SK-N-SH (cell line): Measurements from ENCODE around the gene BZW2. TPM values are rescaled to one million over a fixed set of nuclear protein-coding genes. Genes with fewer than 3 reads are reported as not detected.

ENCODE experiments used
- CTCF ChIA-PET: fragments of 300-600, 350-600 bp; formaldehyde crosslinking; extraction: SDS; loops from one replicate; lab custom pipeline; 2021; lab: Yijun Ruan, JAX
- POLR2A ChIA-PET: fragments of 350-600 bp; sonication (Branson Sonifier 250); formaldehyde crosslinking; extraction: SDS; loops from one replicate; lab custom pipeline; 2020; ENCODE audit warnings: antibody characterized with exemption, inconsistent platforms; lab: Yijun Ruan, JAX
- DNase-seq: peaks from one replicate; pipeline ENCODE4 v3.0.0; 2012
- H2AFZ ChIP-seq: fragments of 200-600 bp; sonication (generic); 2 replicates; pipeline ENCODE4 v1.8.1; 2016; ENCODE audit warnings: antibody characterized with exemption, mild to moderate bottlenecking, low read depth
- H3F3A ChIP-seq: fragments of 200-600 bp; sonication (generic); replicated peaks from 2 replicates; pipeline ENCODE3; 2016; ENCODE audit warnings: antibody characterized with exemption, mild to moderate bottlenecking; ENCODE audit not compliant: insufficient read depth
- H3K27ac ChIP-seq, 2 experiments: fragments of 200-500 bp in 1 of 2; fragments of 200-600 bp in 1 of 2; sonication (Bioruptor generic) in 1 of 2; sonication (generic), shearing (Covaris generic) in 1 of 2; 2 replicates each; pipeline versions ENCODE4 v1.5.1 to v1.6.1; 2014 to 2016; ENCODE audit warnings: low read depth in 2 of 2, inconsistent platforms in 1 of 2, low read length in 1 of 2, mild to moderate bottlenecking in 1 of 2, mixed read lengths in 1 of 2
- H3K27me3 ChIP-seq: fragments of 200-600 bp; sonication (generic), shearing (Covaris generic); 2 replicates; pipeline ENCODE4 v1.6.1; 2016; ENCODE audit warnings: mixed run types; ENCODE audit not compliant: insufficient read depth
- H3K36me3 ChIP-seq, 2 experiments: fragments of 200-500 bp in 1 of 2; fragments of 200-600 bp in 1 of 2; sonication (Bioruptor generic) in 1 of 2; sonication (generic) in 1 of 2; replicated peaks in 1 of 2; 2 replicates each; pipeline versions ENCODE3 to v1.5.1; 2014 to 2016; ENCODE audit warnings: low read length in 1 of 2, mild to moderate bottlenecking in 1 of 2; ENCODE audit not compliant: insufficient read depth in 2 of 2, control insufficient read depth in 1 of 2
- H3K4me1 ChIP-seq, 2 experiments: fragments of 200-500 bp in 1 of 2; fragments of 200-600 bp in 1 of 2; sonication (Bioruptor generic) in 1 of 2; sonication (generic), shearing (Covaris generic) in 1 of 2; 2 replicates each; pipeline versions ENCODE4 v1.5.1 to v1.6.1; 2014 to 2016; ENCODE audit warnings: low read depth in 1 of 2, low read length in 1 of 2, mixed run types in 1 of 2; ENCODE audit not compliant: insufficient read depth in 2 of 2, control insufficient read depth in 1 of 2
- H3K4me2 ChIP-seq: fragments of 200-600 bp; sonication (generic), shearing (Covaris generic); 2 replicates; pipeline ENCODE4 v1.6.1; 2017; ENCODE audit warnings: mixed run types
- H3K4me3 ChIP-seq, 2 experiments: fragments of 200-500 bp in 1 of 2; fragments of 200-600 bp in 1 of 2; sonication (Bioruptor generic) in 1 of 2; sonication (generic), shearing (Covaris generic) in 1 of 2; 2 replicates each; pipeline versions ENCODE4 v1.5.1 to v1.8.1; 2014 to 2016; ENCODE audit warnings: low read depth in 2 of 2, inconsistent platforms in 1 of 2, low read length in 1 of 2, mild to moderate bottlenecking in 1 of 2, mixed read lengths in 1 of 2, moderate library complexity in 1 of 2
- H3K79me2 ChIP-seq: fragments of 200-600 bp; sonication (generic); 2 replicates; pipeline ENCODE4 v1.8.1; 2017; ENCODE audit warnings: mild to moderate bottlenecking; ENCODE audit not compliant: insufficient read depth
- H3K9ac ChIP-seq: fragments of 200-600 bp; sonication (generic); 2 replicates; pipeline ENCODE4 v1.6.1; 2017; ENCODE audit warnings: mixed run types
- H3K9me2 ChIP-seq: fragments of 200-600 bp; sonication (generic); 2 replicates; pipeline ENCODE4 v1.6.1; 2017; ENCODE audit warnings: mixed run types
- H3K9me3 ChIP-seq: fragments of 200-600 bp; sonication (generic); 2 replicates; pipeline ENCODE4 v1.6.1; 2017; ENCODE audit warnings: mixed run types, mild to moderate bottlenecking, moderate library complexity
- H4K20me1 ChIP-seq: fragments of 200-600 bp; sonication (generic); 2 replicates; pipeline ENCODE4 v1.6.1; 2017; ENCODE audit warnings: mild to moderate bottlenecking, mixed run types; ENCODE audit not compliant: insufficient read depth
- CHD2 ChIP-seq: fragments of 150-350 bp; IDR thresholded peaks from 2 replicates; pipeline ENCODE4 v1.6.1; 2018; ENCODE audit warnings: low read length; ENCODE audit not compliant: partially characterized antibody
- EP300 ChIP-seq, 2 experiments: IDR thresholded peaks; 2 replicates each; pipeline versions ENCODE4 v1.4.0 to v1.6.1; 2012; ENCODE audit warnings: borderline replicate concordance in 1 of 2, low read depth in 1 of 2, low read length in 1 of 2
- FOXJ3 ChIP-seq: sonication (generic); formaldehyde crosslinking; IDR thresholded peaks from 2 replicates; pipeline ENCODE4 v1.5.1; 2020; ENCODE audit warnings: mild to moderate bottlenecking, missing genetic modification reagents
- IRF3 ChIP-seq: fragments of 150-350 bp; IDR thresholded peaks from 2 replicates; pipeline ENCODE4 v1.6.1; 2016; ENCODE audit warnings: mild to moderate bottlenecking, low read depth, low read length
- NRF1 ChIP-seq: IDR thresholded peaks from 2 replicates; pipeline ENCODE4 v1.6.1; 2012; ENCODE audit warnings: low read depth, mild to moderate bottlenecking, low read length
- PBX3 ChIP-seq: IDR thresholded peaks from 2 replicates; pipeline ENCODE4; 2012
- RCOR1 ChIP-seq: fragments of 150-350 bp; IDR thresholded peaks from 2 replicates; pipeline ENCODE4 v1.6.1; 2017; ENCODE audit warnings: antibody characterized with exemption, low read length
- RXRA ChIP-seq: IDR thresholded peaks from 2 replicates; pipeline ENCODE4 v1.4.0; 2012; ENCODE audit warnings: low read depth, mild to moderate bottlenecking, borderline replicate concordance
- SIN3A ChIP-seq: IDR thresholded peaks from 2 replicates; pipeline ENCODE4 v1.6.1; 2012; ENCODE audit warnings: low read depth, mild to moderate bottlenecking, low read length, moderate library complexity, borderline replicate concordance
- SMC3 ChIP-seq: IDR thresholded peaks from 2 replicates; pipeline ENCODE4 v1.6.1; 2012; ENCODE audit warnings: low read depth, low read length, improper control_type of control experiment
- TCF12 ChIP-seq: IDR thresholded peaks from 2 replicates; pipeline ENCODE4 v1.4.0; 2012
- USF1 ChIP-seq: IDR thresholded peaks from 2 replicates; pipeline ENCODE4 v1.4.0; 2012; ENCODE audit warnings: low read depth, borderline replicate concordance
- YY1 ChIP-seq: IDR thresholded peaks from 2 replicates; pipeline ENCODE4 v1.4.0; 2012; ENCODE audit warnings: low read depth, mild to moderate bottlenecking
- WGBS: methylation state at CpG from one replicate; pipeline ENCODE4 v1.1.6; 2017; ENCODE audit warnings: low lambda C conversion rate; 5-methylcytosine and 5-hydroxymethylcytosine counted together
- polyA plus RNA-seq, 3 experiments: library from polyadenylated mRNA; depleted of rRNA; stranded (reverse); fragments of >200 nt; gene quantifications; 2 replicates each; pipeline ENCODE4 v1.2.3, GENCODE V29; 2012
- TF ChIP-seq, protein P1 (sequence below): fragments of 200-600 bp; sonication (generic); IDR thresholded peaks from 2 replicates; pipeline ENCODE4 v1.6.1; 2017; ENCODE audit warnings: antibody characterized with exemption, mild to moderate bottlenecking, moderate library complexity

BZW2 gene
- polyA plus RNA-seq, 1 of the 3 experiments (the other 2 are of a cell fraction) = 71.9 TPM

- TF ChIP-seq, protein P1, sequence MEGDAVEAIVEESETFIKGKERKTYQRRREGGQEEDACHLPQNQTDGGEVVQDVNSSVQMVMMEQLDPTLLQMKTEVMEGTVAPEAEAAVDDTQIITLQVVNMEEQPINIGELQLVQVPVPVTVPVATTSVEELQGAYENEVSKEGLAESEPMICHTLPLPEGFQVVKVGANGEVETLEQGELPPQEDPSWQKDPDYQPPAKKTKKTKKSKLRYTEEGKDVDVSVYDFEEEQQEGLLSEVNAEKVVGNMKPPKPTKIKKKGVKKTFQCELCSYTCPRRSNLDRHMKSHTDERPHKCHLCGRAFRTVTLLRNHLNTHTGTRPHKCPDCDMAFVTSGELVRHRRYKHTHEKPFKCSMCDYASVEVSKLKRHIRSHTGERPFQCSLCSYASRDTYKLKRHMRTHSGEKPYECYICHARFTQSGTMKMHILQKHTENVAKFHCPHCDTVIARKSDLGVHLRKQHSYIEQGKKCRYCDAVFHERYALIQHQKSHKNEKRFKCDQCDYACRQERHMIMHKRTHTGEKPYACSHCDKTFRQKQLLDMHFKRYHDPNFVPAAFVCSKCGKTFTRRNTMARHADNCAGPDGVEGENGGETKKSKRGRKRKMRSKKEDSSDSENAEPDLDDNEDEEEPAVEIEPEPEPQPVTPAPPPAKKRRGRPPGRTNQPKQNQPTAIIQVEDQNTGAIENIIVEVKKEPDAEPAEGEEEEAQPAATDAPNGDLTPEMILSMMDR = no peak
- TF ChIP-seq RCOR1 = no peak
- no peak for TF ChIP-seq PBX3
- no peak for TF ChIP-seq TCF12
These were observed 73.7 kb downstream of the BZW2 start (continued) for GRCh38 chr7:16719699-16720098.

- Histone ChIP-seq H3K4me1 (no peaks in the 10 kb centered on the region), H3F3A (no peaks in the 10 kb centered on the region), H3K79me2 (no peaks in the 10 kb centered on the region), H3K27me3 (no peaks in the 10 kb centered on the region), H3K27ac (no peak overlapping the region), H3K4me2 (no peak overlapping the region), H3K9me2 (no peaks in the 10 kb centered on the region), H3K9ac (no peak overlapping the region), H2AFZ (no peak overlapping the region), H3K9me3 (no peaks in the 10 kb centered on the region), H3K36me3 (no peaks in the 10 kb centered on the region), H4K20me1 (no peaks in the 10 kb centered on the region), H3K4me3 (no peak overlapping the region)
- no peak for TF ChIP-seq SIN3A
- TF ChIP-seq PBX3 = no peak
- no peak for TF ChIP-seq IRF3
- TF ChIP-seq CHD2 = no peak
- TF ChIP-seq FOXJ3 = no peak
- TF ChIP-seq YY1 = no peak
- no peak for TF ChIP-seq RXRA
- TF ChIP-seq USF1 = no peak
- no peak for TF ChIP-seq EP300 (IDR thresholded peaks at IDR 0.05; ENCODE audit: borderline replicate concordance in 1 of 2, low read depth in 1 of 2, low read length in 1 of 2)
- no peak for TF ChIP-seq SMC3
- TF ChIP-seq NRF1 = no peak
- ChIA-PET POLR2A (no interaction called here), CTCF (interaction anchor here (1.0 kb wide), 1 partner anchor 196 kb away, joined by 3 read pairs; no protein-coding TSS in a partner anchor)
- WGBS = 91% methylated on average over 4 of the region's 4 CpGs
- no peak for DNase-seq
These were observed 75.6 kb downstream of the BZW2 start for GRCh38 chr7:16721541-16721940.
